Endodermal cell (in vitro differentiated cells): ENCODE results near the gene GPATCH8. TPM values are rescaled to one million over a fixed set of nuclear protein-coding genes. Genes with fewer than 3 reads are reported as not detected.
A peak's percentile ranks its signal among the peaks of the same experiment; 100 is the strongest.

ENCODE experiments used
- DNase-seq: peaks from one replicate; pipeline ENCODE4 v3.0.0-alpha.2; 2017
- H3K27ac ChIP-seq: 2 replicates; pipeline ENCODE4 v1.5.1; 2013; ENCODE audit warnings: mild to moderate bottlenecking, low read depth, low read length, moderate library complexity
- H3K27me3 ChIP-seq: 2 replicates; pipeline ENCODE4 v1.6.1; 2013; ENCODE audit warnings: mild to moderate bottlenecking, low read length, moderate library complexity; ENCODE audit not compliant: insufficient read depth, control insufficient read depth, poor library complexity, severe bottlenecking
- H3K36me3 ChIP-seq: 2 replicates; pipeline ENCODE4 v1.7.0; 2013; ENCODE audit warnings: mild to moderate bottlenecking, low read length, moderate library complexity; ENCODE audit not compliant: control insufficient read depth, insufficient read depth
- H3K4me1 ChIP-seq: one replicate; pipeline ENCODE4 v1.7.0; 2013; ENCODE audit warnings: low read length; ENCODE audit not compliant: control insufficient read depth, insufficient read depth
- H3K4me3 ChIP-seq: 2 replicates; pipeline ENCODE4 v1.5.1; 2013; ENCODE audit warnings: mild to moderate bottlenecking, low read length, moderate library complexity
- H3K9ac ChIP-seq: 2 replicates; pipeline ENCODE4 v1.6.1; 2013; ENCODE audit warnings: mild to moderate bottlenecking, low read length, moderate library complexity; ENCODE audit not compliant: poor library complexity, severe bottlenecking; ENCODE audit errors: extremely low read depth
- H3K9me3 ChIP-seq: 2 replicates; pipeline ENCODE4 v1.6.1; 2013; ENCODE audit warnings: mild to moderate bottlenecking, low read length, moderate library complexity; ENCODE audit not compliant: control insufficient read depth
- H3K27ac Mint-ChIP-seq: 2 replicates; pipeline ENCODE4 v1.8.0; 2020; ENCODE audit warnings: mixed read lengths
- H3K27me3 Mint-ChIP-seq: 2 replicates; pipeline ENCODE4 v1.8.0; 2021; ENCODE audit warnings: mild to moderate bottlenecking, mixed read lengths; ENCODE audit not compliant: insufficient read depth
- H3K36me3 Mint-ChIP-seq: 2 replicates; pipeline ENCODE4 v1.8.0; 2020; ENCODE audit warnings: low read depth, mixed read lengths
- H3K4me1 Mint-ChIP-seq: 2 replicates; pipeline ENCODE4 v1.8.0; 2020; ENCODE audit warnings: mixed read lengths
- H3K4me3 Mint-ChIP-seq: 2 replicates; pipeline ENCODE4 v1.8.0; 2020; ENCODE audit warnings: mild to moderate bottlenecking, moderate library complexity, mixed read lengths
- H3K9me3 Mint-ChIP-seq: 2 replicates; pipeline ENCODE4 v1.8.0; 2020; ENCODE audit warnings: mild to moderate bottlenecking, mixed read lengths
- WGBS, 2 experiments: methylation state at CpG; one replicate each; pipeline versions ENCODE4 v1.1.5 to v1.1.7; 2013; ENCODE audit warnings: missing lambda C conversion rate in 2 of 2, mixed read lengths in 1 of 2; ENCODE audit not compliant: insufficient coverage in 1 of 2, insufficient read length in 1 of 2; 5-methylcytosine and 5-hydroxymethylcytosine counted together
- total RNA-seq, 2 donors: library from RNA; stranded (reverse); fragmentation: NEBNext Ultra II Directional in 1 of 2; extraction: Animal tissue kit (Norgen Biotek cat#: 25700) in 1 of 2; gene quantifications; 2 replicates in 1 of 2; 3 replicates in 1 of 2; pipeline ENCODE4 v1.2.1, GENCODE V29; 2021
- TF ChIP-seq, protein P1 (sequence below): fragments of 200-600 bp; sonication (generic); conservative IDR thresholded peaks from 2 replicates; pipeline ENCODE4 v1.5.0; 2021; ENCODE audit warnings: antibody characterized with exemption, mild to moderate bottlenecking

Gene GPATCH8
- total RNA-seq, 2 donors from 2014 or later, result 49.9 to 55.2 TPM

- peaks cover 28% of the 10 kb centered on the region for H3K4me1 Mint-ChIP-seq
- Histone ChIP-seq H3K4me1 (peaks cover 4% of the 10 kb centered on the region), H3K36me3 (peaks cover 54% of the 10 kb centered on the region), H3K9me3 (peaks cover 6% of the 10 kb centered on the region), H3K9ac (no peak overlapping the region), H3K4me3 (no peak overlapping the region), H3K27ac (no peak overlapping the region), H3K27me3 (no peaks in the 10 kb centered on the region)
- TF ChIP-seq, protein P1, sequence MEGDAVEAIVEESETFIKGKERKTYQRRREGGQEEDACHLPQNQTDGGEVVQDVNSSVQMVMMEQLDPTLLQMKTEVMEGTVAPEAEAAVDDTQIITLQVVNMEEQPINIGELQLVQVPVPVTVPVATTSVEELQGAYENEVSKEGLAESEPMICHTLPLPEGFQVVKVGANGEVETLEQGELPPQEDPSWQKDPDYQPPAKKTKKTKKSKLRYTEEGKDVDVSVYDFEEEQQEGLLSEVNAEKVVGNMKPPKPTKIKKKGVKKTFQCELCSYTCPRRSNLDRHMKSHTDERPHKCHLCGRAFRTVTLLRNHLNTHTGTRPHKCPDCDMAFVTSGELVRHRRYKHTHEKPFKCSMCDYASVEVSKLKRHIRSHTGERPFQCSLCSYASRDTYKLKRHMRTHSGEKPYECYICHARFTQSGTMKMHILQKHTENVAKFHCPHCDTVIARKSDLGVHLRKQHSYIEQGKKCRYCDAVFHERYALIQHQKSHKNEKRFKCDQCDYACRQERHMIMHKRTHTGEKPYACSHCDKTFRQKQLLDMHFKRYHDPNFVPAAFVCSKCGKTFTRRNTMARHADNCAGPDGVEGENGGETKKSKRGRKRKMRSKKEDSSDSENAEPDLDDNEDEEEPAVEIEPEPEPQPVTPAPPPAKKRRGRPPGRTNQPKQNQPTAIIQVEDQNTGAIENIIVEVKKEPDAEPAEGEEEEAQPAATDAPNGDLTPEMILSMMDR, result no peak
- H3K4me3 Mint-ChIP-seq, result no peak overlapping the region
- peaks cover 45% of the 10 kb centered on the region for H3K36me3 Mint-ChIP-seq
- no peaks in the 10 kb centered on the region for H3K27me3 Mint-ChIP-seq
- DNase-seq, result no peak
- no peaks in the 10 kb centered on the region for H3K9me3 Mint-ChIP-seq
- 80 to 85% methylated on average over 2 to 3 of the region's 3 CpGs for WGBS, 2 experiments
- peak overlapping the region; percentile 50 for H3K27ac Mint-ChIP-seq
Measured at GRCh38 chr17:44467108-44467507, 36.1 kb downstream of the GPATCH8 start.

DNA sequence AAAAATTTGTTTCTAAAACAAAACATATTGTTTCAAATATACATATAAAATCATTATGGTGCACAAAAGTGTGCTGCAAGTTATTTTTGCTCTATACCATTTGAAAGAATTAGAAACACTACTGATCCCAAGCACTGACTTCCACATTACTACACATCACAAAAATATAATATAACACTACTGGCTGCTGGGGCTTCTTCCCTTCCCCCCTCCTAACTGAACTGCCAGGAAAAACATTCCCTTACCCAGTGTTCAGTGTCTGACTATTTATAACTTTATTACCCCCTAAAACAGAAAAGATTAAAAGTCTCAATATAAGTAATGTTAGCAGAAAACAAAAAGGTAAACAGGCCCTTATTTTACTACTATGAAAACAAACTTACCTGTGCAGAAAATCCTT, 36.9 kb downstream of the GPATCH8 start:
- no peaks in the 10 kb centered on the region for H3K27me3 Mint-ChIP-seq
- peaks cover 4% of the 10 kb centered on the region for H3K4me1 ChIP-seq
- H3K27me3 ChIP-seq, result no peaks in the 10 kb centered on the region
- no peak overlapping the region for H3K4me3 Mint-ChIP-seq
- TF ChIP-seq, protein P1, result no peak
- peaks cover 59% of the 10 kb centered on the region for H3K36me3 ChIP-seq
- no peak for DNase-seq
- H3K27ac Mint-ChIP-seq, result peak overlapping the region; percentile 85
- no peak overlapping the region for H3K9ac ChIP-seq
- H3K9me3 Mint-ChIP-seq, result no peaks in the 10 kb centered on the region
- H3K36me3 Mint-ChIP-seq, result peaks cover 46% of the 10 kb centered on the region
- H3K4me3 ChIP-seq, result no peak overlapping the region
- H3K4me1 Mint-ChIP-seq, result peaks cover 22% of the 10 kb centered on the region
- no peak overlapping the region for H3K27ac ChIP-seq
- peaks cover 6% of the 10 kb centered on the region for H3K9me3 ChIP-seq

DNA sequence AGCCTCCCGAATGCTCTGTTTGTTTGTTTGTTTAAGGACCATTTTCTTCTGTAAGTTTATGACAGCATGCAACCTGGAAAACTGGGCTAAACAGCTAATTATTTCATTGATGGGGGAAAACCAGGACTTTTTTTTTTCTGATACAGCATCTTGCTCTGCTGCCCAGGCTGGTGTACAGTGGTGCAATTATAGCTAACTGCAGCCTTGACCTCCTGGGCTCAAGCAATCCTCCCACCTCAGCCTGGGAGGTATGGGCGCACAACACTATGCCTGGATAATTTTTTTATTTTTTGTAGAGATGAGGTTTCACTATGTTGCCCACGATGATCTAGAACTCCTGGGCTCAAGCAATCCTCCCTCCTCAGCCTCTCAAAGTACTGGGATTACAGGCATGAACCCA, 37.3 kb downstream of the GPATCH8 start:
- Mint-ChIP-seq H3K4me3 (no peak overlapping the region), H3K4me1 (peaks cover 20% of the 10 kb centered on the region), H3K27me3 (no peaks in the 10 kb centered on the region), H3K27ac (no peak overlapping the region), H3K36me3 (peaks cover 44% of the 10 kb centered on the region), H3K9me3 (no peaks in the 10 kb centered on the region)
- H3K9ac ChIP-seq, result no peak overlapping the region
- H3K4me3 ChIP-seq, result no peak overlapping the region
- peaks cover 55% of the 10 kb centered on the region for H3K36me3 ChIP-seq
- H3K27ac ChIP-seq, result no peak overlapping the region
- no peaks in the 10 kb centered on the region for H3K27me3 ChIP-seq
- TF ChIP-seq, protein P1, result no peak
- H3K9me3 ChIP-seq, result peaks cover 6% of the 10 kb centered on the region
- no peak for DNase-seq
- H3K4me1 ChIP-seq, result peaks cover 4% of the 10 kb centered on the region
- WGBS, 2 experiments, result 85 to 86% methylated on average over 1 to 3 of the region's 3 CpGs
